Body of pancreas (tissue), 4 donors: ENCODE measurements around the gene TMUB1. TPM values are rescaled to one million over a fixed set of nuclear protein-coding genes. Genes with fewer than 3 reads are reported as not detected.

Experiments
- ATAC-seq: fragments of 150-250 bp; one replicate; pipeline ENCODE4 v1.9.1; 2016
- DNase-seq, 4 donors: peaks; one replicate each; pipeline ENCODE4 v3.0.0-alpha.2; 2019
- H3K27ac ChIP-seq, 4 donors: fragments of 200-600 bp; sonication (generic); 1 replicate in 3 of 4; 2 replicates in 1 of 4; pipeline versions ENCODE4 v1.5.1 to v1.6.1; 2016 to 2019; ENCODE audit warnings: mild to moderate bottlenecking in 1 of 4, mixed read lengths in 1 of 4, moderate library complexity in 1 of 4
- H3K27me3 ChIP-seq, 2 donors: fragments of 200-600 bp; sonication (generic); one replicate each; pipeline ENCODE4 v1.6.0; 2016; ENCODE audit warnings: mild to moderate bottlenecking in 1 of 2
- H3K36me3 ChIP-seq, 2 donors: fragments of 200-600 bp; sonication (generic); replicated peaks in 1 of 2; 2 replicates each; pipeline ENCODE4 v1.5.1; 2016; ENCODE audit warnings: low read depth in 2 of 2; ENCODE audit not compliant: insufficient read depth in 1 of 2
- H3K4me1 ChIP-seq: fragments of 200-600 bp; sonication (generic); one replicate; pipeline ENCODE4 v1.6.0; 2016
- H3K4me3 ChIP-seq, 2 donors: fragments of 200-600 bp; sonication (generic); 1 replicate in 1 of 2; 2 replicates in 1 of 2; pipeline ENCODE4 v1.5.1; 2016 to 2019
- H3K9me3 ChIP-seq, 3 donors: fragments of 200-600 bp; sonication (generic); 1 replicate in 2 of 3; 2 replicates in 1 of 3; pipeline ENCODE4 v1.5.1; 2016
- POLR2A ChIP-seq, 3 donors: fragments of 450-650 bp; IDR thresholded peaks; one replicate each; pipeline ENCODE4 v1.6.1; 2016; ENCODE audit warnings: antibody characterized with exemption in 3 of 3, mild to moderate bottlenecking in 2 of 3
- WGBS, 2 donors: methylation state at CpG; one replicate each; pipeline ENCODE4 v1.1.5; 2017; 5-methylcytosine and 5-hydroxymethylcytosine counted together
- intact Hi-C: fragments of 100-400 bp; cut with DNase I; formaldehyde crosslinking; loops from one replicate; pipeline ENCODE4 v1.15.1; 2023
- total RNA-seq, 2 donors: library from RNA; depleted of rRNA; stranded (reverse); fragments of >200 nt; gene quantifications; one replicate each; pipeline ENCODE4 v1.1.0, GENCODE V29; 2016
- TF ChIP-seq, protein P1 (sequence below), 7 experiments: fragments of 450-650 bp in 4 of 7; fragments of 200-600 bp in 3 of 7; sonication (generic) in 3 of 7; IDR thresholded peaks; one replicate each; pipeline ENCODE4 v1.5.1; 2016 to 2019; ENCODE audit warnings: antibody characterized with exemption in 7 of 7

TMUB1 gene
- total RNA-seq, 2 donors from 2014 or later = 34.9 to 54.2 TPM

- Histone ChIP-seq H3K27ac (no peak overlapping the region), H3K4me1 (peaks cover 39% of the 10 kb centered on the region), H3K27me3 (no peaks in the 10 kb centered on the region), H3K36me3 (no peaks in the 10 kb centered on the region), H3K9me3 (no peaks in the 10 kb centered on the region), H3K4me3 (no peak overlapping the region)
- DNase-seq (peak in 2 of 4 donors; percentile 33 to 39), ATAC-seq (no peak)
- 69 to 82% methylated on average over 9 to 15 of the region's 15 CpGs for WGBS, 2 donors
- TF ChIP-seq POLR2A (IDR thresholded peaks at IDR 0.05) = no peak
- TF ChIP-seq, protein P1, sequence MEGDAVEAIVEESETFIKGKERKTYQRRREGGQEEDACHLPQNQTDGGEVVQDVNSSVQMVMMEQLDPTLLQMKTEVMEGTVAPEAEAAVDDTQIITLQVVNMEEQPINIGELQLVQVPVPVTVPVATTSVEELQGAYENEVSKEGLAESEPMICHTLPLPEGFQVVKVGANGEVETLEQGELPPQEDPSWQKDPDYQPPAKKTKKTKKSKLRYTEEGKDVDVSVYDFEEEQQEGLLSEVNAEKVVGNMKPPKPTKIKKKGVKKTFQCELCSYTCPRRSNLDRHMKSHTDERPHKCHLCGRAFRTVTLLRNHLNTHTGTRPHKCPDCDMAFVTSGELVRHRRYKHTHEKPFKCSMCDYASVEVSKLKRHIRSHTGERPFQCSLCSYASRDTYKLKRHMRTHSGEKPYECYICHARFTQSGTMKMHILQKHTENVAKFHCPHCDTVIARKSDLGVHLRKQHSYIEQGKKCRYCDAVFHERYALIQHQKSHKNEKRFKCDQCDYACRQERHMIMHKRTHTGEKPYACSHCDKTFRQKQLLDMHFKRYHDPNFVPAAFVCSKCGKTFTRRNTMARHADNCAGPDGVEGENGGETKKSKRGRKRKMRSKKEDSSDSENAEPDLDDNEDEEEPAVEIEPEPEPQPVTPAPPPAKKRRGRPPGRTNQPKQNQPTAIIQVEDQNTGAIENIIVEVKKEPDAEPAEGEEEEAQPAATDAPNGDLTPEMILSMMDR (IDR thresholded peaks at IDR 0.05) = no peak
- intact Hi-C loops = loop anchor here (5.0 to 10.0 kb wide), 2 partner anchors 77 to 215 kb away; no protein-coding TSS in a partner anchor
Observed at GRCh38 chr7:151109094-151110048, 26.1 kb upstream of the TMUB1 start.

DNA sequence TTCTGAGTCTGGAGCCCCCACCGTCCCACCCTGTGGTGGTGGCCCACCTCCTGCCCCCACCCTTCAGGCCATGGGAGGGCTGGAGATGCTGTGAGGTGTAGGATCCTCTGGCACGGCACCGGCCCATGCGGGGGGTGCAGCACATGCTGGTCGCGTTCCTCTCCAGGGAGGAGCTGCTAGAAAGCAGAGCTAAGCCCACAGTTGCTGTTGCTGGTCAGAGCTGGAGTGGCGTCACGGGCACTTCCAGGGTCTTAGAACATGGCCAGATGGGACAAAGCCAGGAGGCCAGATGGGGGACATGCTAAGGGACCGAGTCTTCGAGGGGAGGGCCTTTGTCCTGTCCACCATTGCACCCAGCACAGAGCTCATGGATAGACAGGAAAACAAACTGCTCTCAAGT is 24.6 kb upstream of the TMUB1 start:
- no peaks in the 10 kb centered on the region for H3K36me3 ChIP-seq
- DNase-seq (no peak), ATAC-seq (no peak)
- H3K9me3 ChIP-seq = no peaks in the 10 kb centered on the region
- peaks cover 24% of the 10 kb centered on the region for H3K4me1 ChIP-seq
- TF ChIP-seq, protein P1 (IDR thresholded peaks at IDR 0.05) = no peak
- TF ChIP-seq POLR2A (IDR thresholded peaks at IDR 0.05) = no peak
- WGBS, 2 donors = 80 to 84% methylated on average over 7 to 8 of the region's 10 CpGs
- no peak overlapping the region for H3K27ac ChIP-seq
- intact Hi-C loops = loop anchor here (5.0 kb wide), 1 partner anchor 76 kb away; no protein-coding TSS in a partner anchor
- H3K27me3 ChIP-seq = no peaks in the 10 kb centered on the region
- H3K4me3 ChIP-seq = no peak overlapping the region

- DNase-seq (no peak), ATAC-seq (no peak)
- no peak overlapping the region for H3K4me3 ChIP-seq
- H3K27me3 ChIP-seq = no peaks in the 10 kb centered on the region
- H3K36me3 ChIP-seq = no peaks in the 10 kb centered on the region
- intact Hi-C loops = loop anchor here (5.0 kb wide), 1 partner anchor 72 kb away; no protein-coding TSS in a partner anchor
- 72 to 83% methylated on average over 23 of the region's 23 CpGs for WGBS, 2 donors
- TF ChIP-seq POLR2A (IDR thresholded peaks at IDR 0.05) = no peak
- TF ChIP-seq, protein P1 (IDR thresholded peaks at IDR 0.05) = no peak
- H3K9me3 ChIP-seq = no peaks in the 10 kb centered on the region
- no peaks in the 10 kb centered on the region for H3K4me1 ChIP-seq
- H3K27ac ChIP-seq = no peak overlapping the region
Observed at GRCh38 chr7:151104411-151105235, 21.3 kb upstream of the TMUB1 start.

- Histone ChIP-seq H3K4me1 (no peaks in the 10 kb centered on the region), H3K27me3 (no peaks in the 10 kb centered on the region), H3K27ac (no peak overlapping the region), H3K4me3 (no peak overlapping the region), H3K9me3 (no peaks in the 10 kb centered on the region), H3K36me3 (no peaks in the 10 kb centered on the region)
- intact Hi-C loops = no loop called here
- DNase-seq (no peak), ATAC-seq (no peak)
- TF ChIP-seq, protein P1 (IDR thresholded peaks at IDR 0.05) = no peak
- no peak for TF ChIP-seq POLR2A (IDR thresholded peaks at IDR 0.05)
- WGBS, 2 donors = 73 to 91% methylated on average over 11 to 12 of the region's 12 CpGs
Observed at GRCh38 chr7:151103973-151104372, 20.7 kb upstream of the TMUB1 start.
